CD4-positive, alpha-beta T cell treated with Interleukin-4 for 1 hour (primary cell): Measurements from ENCODE around the gene TMEM178B.
"Not testable (repeated sequence)": the region's sequence is repeated elsewhere in the genome, so short reads cannot be mapped to it uniquely, and the experiment has no call there.

Experiments
- DNase-seq, 2 donors: peaks; one replicate each; pipeline ENCODE4 v3.0.0-alpha.2; 2020 to 2022

The TMEM178B gene

GRCh38 chr7:141144921-141145629 is 71.2 kb downstream of the TMEM178B start:
- DNase-seq = no peak

DNA sequence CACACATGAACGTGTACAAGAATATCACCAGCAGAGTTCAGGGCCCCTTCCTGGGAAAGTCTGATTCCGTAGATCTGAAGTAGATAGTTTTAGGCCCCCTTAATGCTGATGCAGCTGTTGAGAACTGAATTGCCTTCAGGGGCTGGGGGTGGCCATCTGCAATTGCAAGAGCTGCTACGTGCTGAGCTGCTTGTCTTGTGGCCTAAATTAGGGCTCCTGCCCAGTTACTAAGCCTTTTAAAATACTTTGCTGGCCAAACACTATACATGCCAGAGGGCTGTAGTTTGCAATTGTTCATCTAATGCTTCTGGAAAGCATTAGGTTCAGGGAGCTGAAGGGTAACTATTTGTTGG is 71.7 kb downstream of the TMEM178B start:
- DNase-seq = no peak

- DNase-seq = no peak
Measured at GRCh38 chr7:141147482-141147881, 73.6 kb downstream of the TMEM178B start.

DNA sequence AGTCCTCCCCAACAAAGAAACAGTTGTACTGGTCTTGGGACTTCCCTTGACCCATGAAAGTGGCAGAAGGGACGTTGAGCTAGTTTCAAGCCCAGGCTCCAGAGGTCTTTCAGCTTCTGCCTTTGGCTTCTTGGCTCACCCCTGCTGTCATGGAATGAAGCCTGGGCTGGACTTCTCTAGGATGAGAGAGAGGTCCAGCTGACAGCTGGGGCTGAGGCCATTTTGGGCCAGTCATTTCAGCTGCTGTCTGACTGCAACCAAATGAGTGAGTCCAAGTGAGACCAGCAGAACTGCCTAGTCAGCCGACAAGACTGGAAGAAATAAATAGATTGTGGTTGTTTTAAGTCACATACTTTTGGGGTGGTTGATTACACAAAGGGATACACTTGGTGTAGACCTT is 76.6 kb downstream of the TMEM178B start:
- DNase-seq = no peak

DNA sequence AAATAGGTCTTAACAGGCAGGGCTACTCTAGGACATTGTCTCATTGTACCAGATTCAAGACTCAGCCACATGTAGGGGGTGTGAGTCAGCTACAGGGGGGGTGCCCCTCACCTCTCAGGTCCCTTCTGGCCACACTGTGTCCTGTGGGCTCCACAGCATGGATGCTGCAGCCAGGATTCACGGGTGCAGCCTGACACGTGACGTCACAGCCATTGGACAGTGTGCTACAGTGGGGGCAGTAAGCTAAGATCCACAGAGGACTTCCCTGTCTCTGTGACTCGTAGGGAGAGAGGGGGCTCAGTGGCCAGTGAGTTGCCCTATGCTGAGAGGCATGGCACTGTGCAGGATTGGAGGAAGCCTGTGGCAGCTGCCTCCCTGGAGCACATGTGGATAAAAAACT is 77.9 kb downstream of the TMEM178B start:
- no peak for DNase-seq

GRCh38 chr7:141153231-141153630 is 79.4 kb downstream of the TMEM178B start:
- no peak for DNase-seq

DNA sequence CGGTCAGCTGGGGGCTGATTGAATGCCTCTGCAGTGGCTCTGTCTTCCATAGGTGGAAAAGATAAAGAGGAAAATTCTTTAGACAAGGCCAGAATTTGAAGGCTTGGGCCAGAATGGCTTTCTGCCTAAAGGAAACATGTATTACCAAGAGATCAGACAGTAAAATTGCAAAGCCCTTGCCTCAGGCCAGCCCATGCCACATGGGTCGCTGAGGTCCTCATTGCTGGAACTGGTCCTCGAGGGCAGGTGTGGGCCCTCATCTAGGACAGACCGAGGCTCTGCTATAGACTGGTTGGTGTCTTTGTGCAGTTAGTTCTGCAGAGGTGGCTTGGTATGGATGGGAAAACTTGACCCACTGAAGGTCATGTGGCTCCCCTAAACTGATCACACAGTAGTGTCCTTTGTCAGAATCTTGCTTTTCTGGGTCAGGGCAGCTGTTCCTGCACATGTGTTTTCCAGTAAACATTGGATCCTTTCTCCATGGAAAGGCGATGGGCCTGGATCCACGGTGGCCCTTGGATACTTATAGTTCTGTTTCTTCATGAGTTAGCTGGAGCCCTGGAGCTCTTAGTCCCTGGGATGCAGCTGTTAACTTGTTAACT is 80.4 kb downstream of the TMEM178B start:
- DNase-seq = no peak

GRCh38 chr7:141156407-141156806 is 82.5 kb downstream of the TMEM178B start:
- no peak for DNase-seq

DNA sequence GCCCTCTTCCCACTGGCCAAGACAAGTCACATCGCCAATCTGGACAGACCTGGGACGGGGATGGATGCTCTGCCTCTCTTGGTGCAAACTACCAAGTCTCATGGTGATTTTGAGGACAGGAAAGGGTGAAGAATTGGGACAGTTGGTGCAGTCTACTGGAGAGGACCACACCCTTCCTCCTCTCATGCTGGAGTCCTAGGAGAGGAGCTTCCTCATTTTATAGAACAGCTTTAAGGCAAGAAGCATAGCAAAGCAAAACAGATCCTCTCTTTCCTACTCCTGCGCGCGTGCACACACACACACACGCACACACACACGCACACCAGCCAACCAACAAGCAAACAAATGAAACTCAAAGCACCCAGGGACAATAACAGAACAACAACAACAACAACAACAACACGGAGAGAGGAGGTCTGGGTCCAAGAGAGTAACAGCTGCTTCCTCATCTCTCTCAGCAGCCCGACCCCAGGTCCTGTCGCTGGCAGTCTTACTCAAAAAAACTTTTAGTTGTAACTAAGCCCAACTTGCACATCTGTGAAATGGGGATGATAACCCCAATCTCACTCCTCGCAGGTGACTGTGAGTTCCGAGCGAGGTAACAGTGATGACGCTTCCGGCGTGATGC is 83.4 kb downstream of the TMEM178B start:
- DNase-seq = no peak

GRCh38 chr7:141158561-141158960 is 84.7 kb downstream of the TMEM178B start:
- DNase-seq = peak in 1 of 2 donors; percentile 17

DNA sequence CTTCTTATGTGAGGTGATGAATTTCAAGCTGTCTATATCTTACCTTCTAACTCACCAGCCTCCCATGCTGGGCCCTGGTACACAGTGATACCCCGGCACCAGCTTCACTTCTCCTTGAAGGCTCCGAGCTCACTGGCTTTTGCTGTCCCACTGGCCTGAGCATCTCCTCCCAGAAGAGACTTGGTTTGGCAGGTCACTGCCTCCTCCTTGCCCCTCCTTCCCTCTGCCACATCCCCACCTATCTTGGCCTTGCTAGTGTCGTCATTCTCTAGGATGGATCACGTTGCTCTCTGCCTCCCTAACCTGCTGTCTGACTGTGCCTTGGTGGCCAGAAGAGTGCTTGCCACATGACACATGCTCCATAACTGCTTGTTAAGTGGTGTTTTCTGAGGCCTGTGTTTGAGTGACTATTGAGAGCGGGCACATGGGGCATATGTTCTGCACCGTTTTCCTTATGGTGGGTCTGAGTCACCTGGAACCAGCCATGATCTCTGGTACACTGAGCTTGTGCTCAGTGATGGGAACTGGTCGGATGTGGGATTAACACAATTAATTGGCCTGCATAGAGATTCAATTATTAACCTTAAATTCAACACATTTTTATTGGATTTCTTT is 86.5 kb downstream of the TMEM178B start:
- DNase-seq = no peak

- no peak for DNase-seq
Measured at GRCh38 chr7:141161550-141162535, 88.0 kb downstream of the TMEM178B start.

- DNase-seq = no peak
Measured at GRCh38 chr7:141165521-141165920, 91.7 kb downstream of the TMEM178B start.

DNA sequence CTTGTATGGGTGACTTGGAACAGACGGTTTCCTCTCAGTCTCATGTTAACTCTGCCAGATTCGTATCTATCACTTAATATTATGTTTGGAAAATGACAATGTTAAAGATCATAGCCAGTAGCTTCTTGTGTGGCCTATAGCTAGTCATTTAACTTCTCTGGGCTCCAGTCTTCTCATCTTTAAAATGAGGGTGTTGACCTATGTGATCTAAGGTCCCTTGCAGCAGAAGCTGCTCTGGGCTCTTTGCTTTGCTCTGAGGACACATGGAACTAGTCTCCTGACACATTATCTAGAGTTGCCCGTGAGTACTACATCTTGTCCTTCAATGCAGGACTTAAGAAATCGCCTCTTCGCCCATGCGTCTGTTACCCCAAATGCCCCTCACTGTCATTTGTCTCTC is 93.1 kb downstream of the TMEM178B start:
- DNase-seq = no peak

DNA sequence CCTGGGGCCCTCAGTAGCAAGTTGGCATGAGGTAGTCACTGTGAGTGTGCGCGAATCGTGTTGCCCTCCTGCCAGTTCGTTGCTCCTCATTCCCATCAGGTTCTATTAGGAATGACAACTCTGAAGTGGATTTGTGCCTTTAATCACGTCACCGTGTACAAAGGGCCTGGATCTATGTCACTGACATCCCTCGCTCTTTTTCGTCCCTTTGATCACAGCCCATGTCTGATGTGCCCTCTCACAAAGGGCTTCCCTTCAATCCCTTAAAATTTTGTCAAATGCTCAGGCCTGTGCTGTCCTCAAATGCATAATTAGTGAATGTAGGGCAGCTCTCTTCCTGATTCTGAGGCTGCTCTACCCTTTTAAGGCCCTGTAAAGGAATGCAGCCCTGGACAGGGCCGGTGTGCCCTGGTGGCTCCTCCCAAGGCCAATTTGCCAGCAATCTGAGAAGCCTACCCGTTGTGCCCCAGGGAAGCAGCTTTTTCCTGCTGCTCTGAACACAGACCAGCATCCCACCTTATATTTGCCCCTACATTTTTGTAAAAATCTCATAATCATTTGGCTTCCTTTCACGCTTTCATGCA is 93.6 kb downstream of the TMEM178B start:
- no peak for DNase-seq

- DNase-seq = not testable (repeated sequence)
Measured at GRCh38 chr7:141169157-141169556, 95.3 kb downstream of the TMEM178B start.

DNA sequence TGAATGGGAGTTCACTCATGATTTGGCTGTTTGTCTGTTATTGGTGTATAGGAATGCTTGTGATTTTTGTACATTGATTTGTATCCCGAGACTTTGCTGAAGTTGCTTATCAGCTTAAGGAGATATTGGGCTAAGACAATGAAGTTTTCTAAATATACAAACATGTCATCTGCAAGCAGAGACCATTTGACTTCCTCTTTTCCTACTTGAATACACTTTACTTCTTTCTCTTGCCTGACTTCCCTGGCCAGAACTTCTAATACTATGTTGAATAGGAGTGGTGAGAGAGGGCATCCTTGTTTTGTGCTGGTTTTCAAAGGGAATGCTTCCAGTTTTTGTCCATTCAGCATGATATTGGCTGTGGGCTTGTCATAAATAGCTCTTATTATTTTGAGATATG is 101.9 kb downstream of the TMEM178B start:
- DNase-seq = not testable (repeated sequence)

GRCh38 chr7:141177120-141177519 is 103.3 kb downstream of the TMEM178B start:
- DNase-seq = peak in 1 of 2 donors; percentile 13

DNA sequence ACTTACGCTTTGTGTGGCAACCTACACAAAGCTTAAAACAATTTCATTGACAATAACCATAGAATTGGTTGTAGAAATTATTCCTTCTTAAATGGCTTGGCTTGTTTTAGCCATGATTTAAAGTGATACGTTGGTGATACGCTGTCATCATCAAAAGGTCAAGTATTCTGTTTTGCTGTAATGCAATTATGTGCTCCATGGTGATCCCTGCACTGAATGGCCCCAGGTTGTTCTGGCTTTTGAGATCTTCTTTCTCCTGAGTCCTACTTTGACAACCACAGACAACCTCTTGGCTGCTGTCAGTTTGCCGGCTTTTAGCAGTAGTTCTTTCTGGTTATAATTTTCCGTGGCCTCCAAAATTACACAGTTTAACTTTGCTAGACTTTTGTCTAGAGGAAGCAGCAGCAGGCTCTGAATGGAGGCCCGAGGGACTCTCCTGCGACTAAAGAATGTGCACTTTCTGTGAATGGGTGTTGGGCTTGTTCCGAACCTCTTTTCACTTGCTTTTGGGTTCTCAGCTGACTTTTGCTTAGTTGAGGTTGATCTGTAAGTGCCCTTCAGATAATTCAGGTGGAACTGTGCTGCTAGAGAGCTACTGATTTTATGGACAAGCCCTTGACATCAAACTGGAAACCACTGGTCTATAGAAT is 104.7 kb downstream of the TMEM178B start:
- no peak for DNase-seq

- no peak for DNase-seq
Measured at GRCh38 chr7:141181812-141182211, 107.9 kb downstream of the TMEM178B start.

- DNase-seq = no peak
Measured at GRCh38 chr7:141184532-141185190, 110.8 kb downstream of the TMEM178B start.
